Activated naive CD8-positive, alpha-beta T cell treated with anti-CD3 and anti-CD28 coated beads for 36 hours (primary cell): ENCODE data around the gene CHST12. TPM values are rescaled to one million over a fixed set of nuclear protein-coding genes. Genes with fewer than 3 reads are reported as not detected.
"Not testable (repeated sequence)": the region's sequence is repeated elsewhere in the genome, so short reads cannot be mapped to it uniquely, and the experiment has no call there.

ENCODE experiments used
- DNase-seq: peaks from one replicate; pipeline ENCODE4 v3.0.0; 2021
- H3K27ac Mint-ChIP-seq: one replicate; pipeline ENCODE4 v1.8.0; 2022; ENCODE audit warnings: mild to moderate bottlenecking, moderate library complexity, mixed read lengths
- H3K27me3 Mint-ChIP-seq: one replicate; pipeline ENCODE4 v1.8.0; 2022; ENCODE audit warnings: mild to moderate bottlenecking, mixed read lengths
- H3K36me3 Mint-ChIP-seq: one replicate; pipeline ENCODE4 v1.8.0; 2021; ENCODE audit warnings: mild to moderate bottlenecking, mixed read lengths
- H3K4me1 Mint-ChIP-seq: one replicate; pipeline ENCODE4 v1.8.0; 2021; ENCODE audit warnings: mixed read lengths
- H3K4me3 Mint-ChIP-seq: one replicate; pipeline ENCODE4 v1.8.0; 2022; ENCODE audit warnings: mild to moderate bottlenecking, moderate library complexity, mixed read lengths
- H3K9me3 Mint-ChIP-seq: one replicate; pipeline ENCODE4 v1.8.0; 2022; ENCODE audit warnings: mixed read lengths
- total RNA-seq, 2 experiments: library from RNA; stranded (reverse); gene quantifications; one replicate each; pipeline ENCODE4 v1.2.3, GENCODE V29; 2021

Gene CHST12
- total RNA-seq, 2 experiments from 2014 or later: 3.1 to 3.2 TPM

- H3K27me3 Mint-ChIP-seq: no peaks in the 10 kb centered on the region
- DNase-seq: no peak
Measured at GRCh38 chr7:2405201-2405600, 1.8 kb downstream of the CHST12 start.

GRCh38 chr7:2405601-2406345, 2.4 kb downstream of the CHST12 start:
- peak overlapping the region; percentile 86 for H3K27ac Mint-ChIP-seq

More at GRCh38 chr7:2405201-2405600, 1.8 kb downstream of the CHST12 start:
- Mint-ChIP-seq H3K36me3 (peaks cover 7% of the 10 kb centered on the region), H3K4me3 (peak overlapping the region; percentile 75), H3K4me1 (peaks cover 58% of the 10 kb centered on the region), H3K9me3 (peaks cover 4% of the 10 kb centered on the region), H3K27ac (peak overlapping the region; percentile 86)

DNA sequence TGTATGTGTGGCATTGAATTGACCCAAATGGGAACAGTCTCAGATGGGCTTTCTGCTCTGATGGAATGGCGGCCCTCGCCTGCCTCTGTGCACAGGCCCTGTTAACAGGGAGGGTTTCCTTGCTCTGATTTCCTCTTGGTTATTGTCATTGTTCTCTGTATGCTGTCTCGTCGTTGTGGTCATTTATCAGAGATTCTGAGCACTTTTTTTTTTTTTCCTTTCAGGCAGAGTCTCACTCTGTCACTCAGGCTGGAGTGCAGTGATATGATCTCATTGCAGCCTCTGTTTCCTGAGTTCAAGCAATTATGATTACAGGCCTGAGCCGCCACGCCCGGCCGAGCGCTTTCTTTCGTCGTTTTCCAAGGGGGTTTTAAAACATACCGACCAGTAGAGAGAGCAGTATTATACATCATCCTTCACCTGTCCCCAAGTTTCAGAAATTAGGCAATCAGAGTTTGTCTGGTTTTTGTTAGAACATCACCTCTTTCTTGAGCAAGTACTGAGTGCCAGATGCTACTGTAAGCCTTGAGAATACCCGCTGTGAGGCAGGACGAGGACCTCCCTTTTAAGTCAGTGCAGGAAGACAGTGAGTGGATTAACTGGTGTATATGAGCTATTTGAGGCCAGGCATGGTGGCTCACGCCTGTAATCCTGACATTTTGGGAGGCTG, 6.5 kb downstream of the CHST12 start:
- Mint-ChIP-seq H3K9me3 (peaks cover 3% of the 10 kb centered on the region), H3K27me3 (no peaks in the 10 kb centered on the region), H3K4me1 (peaks cover 55% of the 10 kb centered on the region), H3K27ac (peak overlapping the region; percentile 9), H3K4me3 (no peak overlapping the region), H3K36me3 (peaks cover 4% of the 10 kb centered on the region)
- no peak for DNase-seq

More at GRCh38 chr7:2405601-2406345, 2.4 kb downstream of the CHST12 start:
- peaks cover 7% of the 10 kb centered on the region for H3K36me3 Mint-ChIP-seq
- H3K9me3 Mint-ChIP-seq: peaks cover 4% of the 10 kb centered on the region
- H3K27me3 Mint-ChIP-seq: no peaks in the 10 kb centered on the region
- H3K4me3 Mint-ChIP-seq: peak overlapping the region; percentile 75
- peak; percentile 83 for DNase-seq
- H3K4me1 Mint-ChIP-seq: peaks cover 62% of the 10 kb centered on the region

DNA sequence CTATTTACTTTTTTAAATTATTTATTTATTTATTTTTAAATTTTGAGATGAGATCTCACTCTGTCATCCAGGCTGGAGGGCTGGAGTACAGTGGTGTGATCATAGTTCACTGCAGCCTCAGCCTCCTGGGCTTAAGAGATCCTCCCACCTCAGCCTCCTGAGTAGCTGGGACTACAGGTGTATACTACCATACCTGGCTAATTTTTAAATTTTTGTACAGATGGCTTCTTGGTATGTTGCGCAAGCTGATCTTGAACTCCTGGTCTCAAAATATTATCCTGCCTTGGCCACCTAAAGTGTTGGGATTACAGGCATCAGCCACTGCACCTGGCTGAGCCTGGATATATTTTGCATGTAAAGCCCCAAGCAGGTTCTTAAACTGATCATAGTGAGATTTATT, 7.6 kb downstream of the CHST12 start:
- Mint-ChIP-seq H3K27me3 (no peaks in the 10 kb centered on the region), H3K4me1 (peaks cover 44% of the 10 kb centered on the region), H3K36me3 (peaks cover 4% of the 10 kb centered on the region), H3K27ac (no peak overlapping the region), H3K4me3 (no peak overlapping the region), H3K9me3 (peaks cover 2% of the 10 kb centered on the region)
- no peak for DNase-seq

DNA sequence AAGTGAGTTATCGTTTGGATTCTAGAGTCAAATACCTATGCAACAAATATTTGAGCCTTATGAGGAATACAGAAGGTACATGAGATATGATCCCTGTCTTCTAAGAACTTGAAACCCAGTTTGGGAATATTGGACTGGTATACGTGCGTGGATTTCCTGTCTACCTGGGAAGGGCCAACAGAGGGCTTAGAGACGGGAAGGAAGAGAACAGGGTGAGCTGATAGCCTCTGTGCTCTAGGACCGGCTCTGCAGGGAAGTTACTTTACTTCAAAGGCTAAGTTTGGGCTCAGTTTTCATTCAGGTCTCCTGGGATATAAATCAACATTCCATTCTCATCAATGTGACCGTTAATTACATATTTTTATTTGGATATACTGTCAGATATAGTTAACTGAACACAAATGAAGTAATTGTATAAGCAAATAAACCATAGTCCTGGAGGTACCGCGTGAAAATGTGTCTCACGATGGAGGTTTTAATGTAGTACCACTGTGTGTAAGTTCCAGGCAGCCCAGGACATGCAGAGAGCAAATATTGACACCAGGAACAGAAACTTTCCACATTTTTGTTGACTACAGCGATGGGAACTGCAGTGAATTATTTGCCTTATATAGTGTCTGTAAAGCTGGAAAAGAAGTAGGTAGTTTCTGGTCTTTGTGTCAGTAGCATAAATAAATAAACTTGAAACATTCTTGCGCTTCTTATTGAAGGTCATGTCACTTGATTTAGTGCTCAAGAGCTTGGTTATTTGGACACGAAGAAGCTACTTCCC, 8.6 kb downstream of the CHST12 start:
- Mint-ChIP-seq H3K4me1 (peaks cover 38% of the 10 kb centered on the region), H3K27ac (no peak overlapping the region), H3K36me3 (peaks cover 2% of the 10 kb centered on the region), H3K27me3 (no peaks in the 10 kb centered on the region), H3K9me3 (no peaks in the 10 kb centered on the region), H3K4me3 (no peak overlapping the region)
- no peak for DNase-seq

DNA sequence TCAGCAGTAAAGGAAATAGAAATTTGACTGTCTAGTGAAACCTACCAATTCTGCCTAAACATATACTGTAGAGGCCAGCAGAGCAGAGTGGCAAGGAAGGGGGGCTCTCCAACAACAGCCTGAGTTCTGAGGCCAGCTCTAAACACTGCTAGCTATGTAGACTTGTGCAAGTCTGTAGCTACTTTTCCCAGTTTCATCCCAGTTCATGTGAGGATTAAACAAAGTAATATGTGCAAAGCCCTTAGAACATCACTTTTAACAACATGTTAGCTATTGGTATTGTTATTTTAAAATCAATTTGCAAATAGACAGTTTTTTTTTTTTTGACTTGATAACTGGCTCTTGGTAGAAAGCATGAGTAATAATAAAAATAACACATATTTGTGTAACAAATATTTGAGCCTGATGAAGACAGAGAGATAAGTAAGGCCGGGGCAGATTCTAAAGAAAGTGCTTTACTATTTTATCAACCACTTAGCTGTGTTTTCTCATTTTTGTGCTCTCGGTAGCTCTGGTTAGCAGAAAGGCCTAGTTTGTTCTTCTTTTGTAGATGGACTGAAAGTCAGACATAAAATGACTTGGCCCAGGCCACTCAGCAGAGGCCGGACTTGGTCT, 9.3 kb downstream of the CHST12 start:
- H3K4me1 Mint-ChIP-seq: peaks cover 40% of the 10 kb centered on the region

GRCh38 chr7:2416063-2416462, 12.7 kb downstream of the CHST12 start:
- Mint-ChIP-seq H3K36me3 (peaks cover 1% of the 10 kb centered on the region), H3K4me1 (peaks cover 29% of the 10 kb centered on the region), H3K9me3 (no peaks in the 10 kb centered on the region), H3K27me3 (no peaks in the 10 kb centered on the region), H3K27ac (no peak overlapping the region), H3K4me3 (no peak overlapping the region)
- DNase-seq: no peak

More for the DNA sequence above, 9.3 kb downstream of the CHST12 start:
- Mint-ChIP-seq H3K27me3 (no peaks in the 10 kb centered on the region), H3K4me3 (no peak overlapping the region), H3K27ac (no peak overlapping the region), H3K36me3 (peaks cover 1% of the 10 kb centered on the region), H3K9me3 (no peaks in the 10 kb centered on the region)
- DNase-seq: no peak

DNA sequence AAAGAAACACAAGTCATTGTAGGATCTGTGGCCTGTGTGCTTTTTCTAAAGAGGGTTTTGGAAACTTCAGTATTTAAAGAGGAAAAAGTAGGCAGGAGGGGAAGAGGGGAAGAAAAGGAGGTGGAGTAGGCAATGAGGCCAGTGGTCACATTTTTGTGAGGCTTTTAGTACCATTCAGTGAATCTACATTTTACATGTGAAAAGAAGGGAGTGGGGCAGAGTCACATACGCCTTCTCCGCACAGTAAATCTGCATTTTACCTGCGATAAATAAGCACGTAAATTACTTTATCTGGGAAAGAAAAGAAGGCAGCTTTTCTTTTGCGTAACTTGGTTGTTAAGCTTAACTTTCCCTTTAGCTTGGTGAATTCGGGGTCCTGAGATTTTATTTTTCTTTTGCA, 13.2 kb downstream of the CHST12 start:
- Mint-ChIP-seq H3K27me3 (no peaks in the 10 kb centered on the region), H3K4me1 (peaks cover 29% of the 10 kb centered on the region), H3K27ac (no peak overlapping the region), H3K4me3 (no peak overlapping the region), H3K36me3 (peaks cover 1% of the 10 kb centered on the region), H3K9me3 (no peaks in the 10 kb centered on the region)
- no peak for DNase-seq

DNA sequence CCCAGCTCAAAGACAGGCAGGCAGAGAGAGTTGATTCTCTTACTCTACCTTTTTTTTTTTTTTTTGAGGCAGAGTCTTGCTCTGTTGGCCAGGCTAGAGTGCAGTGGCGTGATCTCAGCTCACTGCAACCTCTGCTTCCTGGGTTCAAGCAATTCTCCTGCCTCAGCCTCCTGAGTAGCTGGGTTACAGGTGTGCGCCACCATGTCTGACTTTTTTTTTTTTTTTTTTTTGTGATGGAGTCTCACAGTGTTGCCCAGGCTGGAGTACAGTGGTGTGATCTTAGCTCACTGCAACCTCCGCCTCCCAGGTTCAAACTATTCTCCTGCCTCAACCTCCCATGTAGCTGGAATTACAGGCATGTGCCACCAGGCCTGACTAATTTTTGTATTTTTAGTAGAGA, 13.8 kb downstream of the CHST12 start:
- H3K4me1 Mint-ChIP-seq: peaks cover 27% of the 10 kb centered on the region
- H3K9me3 Mint-ChIP-seq, DNase-seq, H3K36me3 Mint-ChIP-seq, H3K27me3 Mint-ChIP-seq, H3K4me3 Mint-ChIP-seq, H3K27ac Mint-ChIP-seq: not testable (repeated sequence)

GRCh38 chr7:2417981-2418481, 14.6 kb downstream of the CHST12 start:
- peak; percentile 69 for DNase-seq
- peak overlapping the region; percentile 34 for H3K27ac Mint-ChIP-seq
- no peaks in the 10 kb centered on the region for H3K27me3 Mint-ChIP-seq
- H3K9me3 Mint-ChIP-seq: no peaks in the 10 kb centered on the region
- H3K4me1 Mint-ChIP-seq: peaks cover 22% of the 10 kb centered on the region
- H3K36me3 Mint-ChIP-seq: peaks cover 1% of the 10 kb centered on the region
- H3K4me3 Mint-ChIP-seq: no peak overlapping the region

DNA sequence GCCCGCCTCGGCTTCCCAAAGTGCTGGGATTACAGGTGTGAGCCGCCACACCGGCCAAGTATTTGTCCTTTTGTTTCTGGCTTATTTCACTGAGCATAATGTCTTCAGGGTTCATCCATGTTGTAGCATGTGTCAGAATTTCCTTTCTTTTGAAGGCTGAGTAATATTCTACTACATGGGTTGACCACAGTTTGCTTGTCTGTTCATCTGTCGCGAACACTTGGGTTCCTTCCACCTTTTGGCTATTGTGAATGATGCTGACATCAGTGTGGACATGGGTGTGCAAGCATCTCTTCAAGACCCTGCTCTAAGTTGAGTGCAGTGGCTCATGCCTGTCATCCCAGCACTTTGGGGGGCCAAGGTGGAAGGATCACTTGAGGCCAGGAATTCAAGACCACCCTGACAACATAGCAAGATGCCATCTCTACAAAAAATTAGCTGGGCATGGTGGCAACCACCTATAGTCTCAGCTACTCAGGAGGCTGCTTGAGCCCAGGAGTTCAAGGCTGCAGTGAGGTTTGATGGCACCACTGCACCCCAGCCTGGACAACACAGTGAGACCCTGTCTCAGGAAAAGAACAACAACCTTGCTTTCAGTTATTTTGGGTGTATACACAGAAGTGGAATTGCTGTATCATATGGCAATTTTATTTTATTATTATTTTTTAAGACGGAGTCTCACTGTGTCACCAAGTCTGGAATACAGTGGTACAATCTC, 17.0 kb downstream of the CHST12 start:
- DNase-seq: no peak
- H3K27ac Mint-ChIP-seq: no peak overlapping the region
- no peak overlapping the region for H3K4me3 Mint-ChIP-seq
- H3K27me3 Mint-ChIP-seq: no peaks in the 10 kb centered on the region
- peaks cover 1% of the 10 kb centered on the region for H3K36me3 Mint-ChIP-seq
- H3K4me1 Mint-ChIP-seq: peaks cover 22% of the 10 kb centered on the region
- H3K9me3 Mint-ChIP-seq: no peaks in the 10 kb centered on the region

GRCh38 chr7:2421943-2422310, 18.5 kb downstream of the CHST12 start:
- Mint-ChIP-seq H3K27ac (no peak overlapping the region), H3K36me3 (no peaks in the 10 kb centered on the region), H3K4me1 (peaks cover 20% of the 10 kb centered on the region), H3K4me3 (no peak overlapping the region), H3K27me3 (no peaks in the 10 kb centered on the region), H3K9me3 (no peaks in the 10 kb centered on the region)
- no peak for DNase-seq

- H3K4me1 Mint-ChIP-seq: peaks cover 8% of the 10 kb centered on the region
- H3K27me3 Mint-ChIP-seq: no peaks in the 10 kb centered on the region
- H3K27ac Mint-ChIP-seq: no peak overlapping the region
- H3K9me3 Mint-ChIP-seq: peaks cover 1% of the 10 kb centered on the region
- peaks cover under 1% of the 10 kb centered on the region for H3K36me3 Mint-ChIP-seq
- DNase-seq: no peak
- no peak overlapping the region for H3K4me3 Mint-ChIP-seq
Measured at GRCh38 chr7:2425749-2426148, 22.3 kb downstream of the CHST12 start.

DNA sequence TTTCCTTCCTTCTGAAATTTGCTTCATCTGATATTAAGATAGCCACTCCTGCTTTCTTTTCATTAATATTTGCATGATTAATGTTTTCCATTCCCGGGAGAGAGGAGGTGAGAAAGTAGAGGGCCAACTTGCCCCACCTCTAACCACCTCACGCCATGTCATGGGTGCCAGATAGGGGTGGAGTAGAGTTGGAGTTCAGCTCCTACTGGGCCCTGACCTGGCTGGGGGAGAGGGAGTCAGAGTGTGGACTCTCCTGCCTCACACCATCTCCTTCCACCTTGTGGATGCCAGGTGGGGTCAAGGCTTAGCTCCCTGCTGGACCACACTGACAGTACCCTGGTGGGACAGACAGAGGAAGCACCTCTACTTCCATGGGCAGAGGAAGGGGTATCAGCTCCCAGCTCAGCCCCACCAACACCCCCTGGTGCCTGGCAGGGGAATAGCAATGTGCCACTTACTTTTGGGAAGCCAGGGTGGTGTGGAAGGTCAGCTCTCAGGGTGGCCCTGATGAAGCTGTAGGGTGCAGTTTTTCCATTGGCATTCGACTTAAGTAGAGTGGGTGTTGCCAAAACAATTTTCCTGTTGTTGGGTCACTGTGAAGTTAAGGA, 28.0 kb downstream of the CHST12 start:
- peaks cover 11% of the 10 kb centered on the region for H3K4me1 Mint-ChIP-seq
- no peaks in the 10 kb centered on the region for H3K27me3 Mint-ChIP-seq

More for the DNA sequence above, 28.0 kb downstream of the CHST12 start:
- Mint-ChIP-seq H3K27ac (no peak overlapping the region), H3K9me3 (peaks cover 5% of the 10 kb centered on the region), H3K36me3 (peaks cover 4% of the 10 kb centered on the region), H3K4me3 (no peak overlapping the region)
- DNase-seq: peak; percentile 30
